HG03575 (cell line): ENCODE measurements around the gene SPEN.

Experiments
- ATAC-seq: cut with Tn5 transposase; IDR thresholded peaks from one replicate; pipeline ENCODE4 v1.9.1; 2021; ENCODE audit not compliant: unreplicated experiment, insufficient number of reproducible peaks, low FRiP score; ENCODE audit errors: extremely low read depth

The SPEN gene

DNA sequence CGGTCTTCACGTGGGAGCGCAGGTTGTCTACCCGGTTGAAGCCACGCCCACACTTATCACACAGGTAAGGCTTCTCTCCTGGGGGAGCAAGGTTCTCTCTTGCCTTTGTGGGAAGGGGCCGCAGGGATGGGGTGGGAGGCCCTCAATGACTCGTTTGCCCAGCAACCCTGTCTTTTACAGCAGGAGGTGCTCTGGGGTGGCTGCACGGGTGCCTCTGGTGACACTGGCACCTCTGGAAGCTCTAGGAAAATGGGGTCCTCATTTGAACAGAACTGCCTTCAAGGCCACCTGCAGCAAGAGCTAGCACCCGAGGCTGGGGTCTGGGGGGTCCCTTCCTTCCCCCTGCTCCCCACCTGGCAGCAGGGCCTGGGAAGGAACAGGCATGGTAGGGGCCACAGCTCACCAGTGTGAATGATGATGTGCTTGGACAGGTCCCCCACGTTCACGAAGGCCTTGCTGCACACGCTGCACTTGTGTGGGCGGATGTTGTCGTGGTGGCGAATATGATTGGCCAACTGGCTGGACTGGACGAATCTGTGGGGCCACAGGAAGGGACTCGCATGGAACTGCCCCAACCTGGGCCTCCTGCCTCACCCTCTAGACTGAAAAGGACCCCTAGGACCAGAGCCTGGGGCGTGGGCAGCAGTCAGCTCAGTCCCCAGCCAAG, 95.3 kb downstream of the SPEN start:
- ATAC-seq = no peak

DNA sequence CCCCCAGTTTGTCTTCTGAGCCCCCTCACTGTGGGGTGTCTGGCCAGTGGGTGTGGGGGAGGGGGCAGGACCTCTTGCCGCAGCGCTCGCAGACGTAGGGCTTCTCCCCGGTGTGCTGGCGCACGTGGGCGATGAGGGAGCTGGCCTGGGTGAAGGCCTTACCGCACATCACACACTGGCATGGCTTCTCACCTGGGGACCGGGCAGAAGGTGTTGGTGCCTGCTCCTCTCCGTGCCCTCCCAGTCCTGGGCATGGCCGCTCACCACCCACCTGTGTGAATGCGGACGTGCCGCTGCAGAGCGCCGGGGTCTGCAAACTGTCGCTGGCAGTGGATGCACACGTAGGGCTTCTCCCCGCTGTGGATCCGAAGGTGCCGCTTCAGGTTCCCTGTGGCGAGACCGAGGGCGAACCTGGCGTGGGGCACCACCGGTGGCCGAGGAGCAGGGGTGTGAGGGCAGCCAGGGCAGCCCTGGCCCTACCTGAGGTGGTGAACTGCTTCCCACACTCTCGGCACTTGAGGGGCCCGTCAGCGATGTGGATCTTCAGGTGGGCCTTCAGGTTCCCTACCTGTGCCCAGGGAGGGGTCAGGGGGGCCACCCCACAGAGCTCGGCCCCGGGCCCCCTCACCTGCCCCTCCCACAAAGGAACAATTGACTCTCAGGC, 96.0 kb downstream of the SPEN start:
- no peak for ATAC-seq

DNA sequence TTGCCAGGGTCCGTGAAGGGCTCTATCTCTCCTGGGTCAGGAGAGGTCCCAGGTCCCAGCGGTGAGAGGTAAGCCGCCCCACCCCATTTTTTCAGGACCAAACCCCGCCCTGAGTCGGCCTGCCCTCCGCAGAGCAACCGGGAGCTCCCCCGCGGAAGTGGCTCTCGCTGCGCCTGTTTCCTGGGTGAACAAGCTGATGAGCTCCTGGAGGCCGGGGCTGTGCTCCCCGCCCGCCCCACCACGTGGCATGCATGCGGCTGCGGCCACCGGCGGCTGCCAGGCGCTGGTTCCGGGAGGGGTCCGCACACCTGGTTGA, 96.4 kb downstream of the SPEN start:
- no peak for ATAC-seq

DNA sequence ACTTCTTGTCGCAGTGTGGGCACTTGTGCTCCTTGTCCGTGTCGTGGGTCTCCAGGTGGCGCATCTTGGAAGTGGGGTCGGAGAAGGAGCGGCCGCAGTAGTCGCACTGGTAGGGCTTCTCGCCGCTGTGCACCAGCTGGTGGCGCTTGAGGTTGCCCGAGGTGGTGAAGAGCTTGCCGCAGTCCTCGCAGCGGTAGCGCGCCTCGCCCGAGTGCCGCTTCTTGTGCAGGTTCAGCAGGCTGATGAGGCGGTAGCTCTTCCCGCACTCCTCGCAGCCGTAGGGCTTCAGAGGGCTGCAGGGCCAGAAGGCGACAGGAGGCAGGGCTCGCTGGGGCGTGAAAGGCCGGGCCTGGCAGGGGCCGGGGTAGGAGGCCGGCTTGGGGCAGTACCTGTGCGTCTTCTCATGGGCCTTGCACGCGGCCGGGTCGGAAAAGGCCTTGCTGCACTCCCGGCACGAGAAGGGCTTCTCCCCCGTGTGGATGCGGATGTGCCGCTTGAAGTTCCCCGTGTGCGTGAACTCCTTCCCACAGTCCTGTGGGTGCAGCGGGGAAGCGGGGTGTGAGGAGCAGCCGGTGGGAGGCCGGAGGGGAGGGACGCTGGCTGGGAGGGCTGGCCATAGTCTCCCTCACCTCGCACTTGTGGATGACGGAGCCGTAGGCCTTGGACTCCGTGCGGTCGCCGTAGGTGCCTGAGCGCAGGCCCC, 97.0 kb downstream of the SPEN start:
- no peak for ATAC-seq

DNA sequence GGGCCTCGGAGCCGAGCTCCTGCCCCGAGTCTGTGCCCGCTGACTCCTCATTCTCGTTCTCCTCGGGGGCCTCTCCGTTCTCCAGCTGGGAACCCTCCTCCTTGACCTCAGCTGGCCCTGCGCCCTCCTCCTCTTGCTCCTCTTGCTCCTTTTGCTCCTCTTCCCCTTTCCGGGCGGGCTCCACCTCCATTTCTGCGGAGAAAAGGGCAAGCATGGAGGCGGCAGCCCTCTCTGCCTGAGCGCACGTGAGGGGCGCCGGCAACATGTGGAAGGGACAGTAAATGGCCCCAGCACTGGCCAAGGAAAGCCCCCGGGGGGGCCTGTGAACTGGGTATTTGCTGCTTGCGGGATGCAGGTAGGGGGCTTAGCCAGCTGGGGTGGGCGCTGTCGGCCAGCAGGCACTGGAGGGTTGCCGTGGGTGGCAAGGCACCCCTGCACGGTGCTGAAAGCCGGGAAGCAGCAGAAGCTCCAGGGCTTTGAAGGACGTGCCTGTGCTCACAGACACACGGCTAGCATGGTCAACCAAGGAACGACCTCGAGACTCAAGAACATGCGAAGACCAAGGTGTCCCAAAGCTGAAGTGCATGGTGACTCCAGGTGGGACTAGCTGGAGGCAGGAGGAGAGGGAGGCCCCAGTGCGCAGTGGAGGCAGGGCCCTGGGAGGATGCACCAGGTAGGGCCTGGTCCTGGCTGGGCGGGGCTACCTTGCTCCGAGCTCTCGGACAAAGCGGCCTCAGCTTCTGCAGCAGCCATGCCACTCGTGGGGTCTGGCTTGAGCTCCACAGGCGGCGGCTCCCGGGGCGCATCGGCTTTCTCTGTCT, 97.7 kb downstream of the SPEN start:
- ATAC-seq = no peak

DNA sequence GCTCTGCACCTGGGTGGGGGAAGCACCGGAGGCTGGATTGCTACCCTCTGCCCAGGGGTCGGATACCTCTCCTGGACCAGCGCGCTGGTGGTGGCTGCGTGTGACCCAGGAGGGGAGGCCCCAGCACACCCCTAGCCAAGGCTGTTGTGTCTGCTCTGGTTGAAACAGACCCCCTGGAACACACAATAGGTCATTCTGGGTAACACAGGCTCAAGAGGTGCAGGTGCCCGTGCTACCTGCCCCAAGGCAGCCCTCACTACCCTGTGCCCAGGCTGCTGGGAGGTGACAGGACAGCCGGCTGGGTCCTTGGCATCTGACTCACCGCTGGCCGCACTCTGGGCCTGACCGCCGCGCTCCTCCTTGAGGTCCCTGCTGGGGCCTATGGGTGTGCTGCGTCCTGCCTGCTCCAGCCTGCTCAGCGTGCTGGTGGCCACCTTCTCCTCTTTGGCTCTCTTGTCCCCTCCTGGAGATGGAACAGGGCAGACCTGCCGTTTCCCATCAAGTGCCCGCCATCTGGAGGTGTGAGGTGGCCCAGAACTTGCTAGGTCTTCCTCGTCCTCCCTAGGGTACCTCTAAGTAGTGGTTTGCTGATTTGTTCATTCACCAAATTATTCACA, 98.4 kb downstream of the SPEN start:
- ATAC-seq = no peak

DNA sequence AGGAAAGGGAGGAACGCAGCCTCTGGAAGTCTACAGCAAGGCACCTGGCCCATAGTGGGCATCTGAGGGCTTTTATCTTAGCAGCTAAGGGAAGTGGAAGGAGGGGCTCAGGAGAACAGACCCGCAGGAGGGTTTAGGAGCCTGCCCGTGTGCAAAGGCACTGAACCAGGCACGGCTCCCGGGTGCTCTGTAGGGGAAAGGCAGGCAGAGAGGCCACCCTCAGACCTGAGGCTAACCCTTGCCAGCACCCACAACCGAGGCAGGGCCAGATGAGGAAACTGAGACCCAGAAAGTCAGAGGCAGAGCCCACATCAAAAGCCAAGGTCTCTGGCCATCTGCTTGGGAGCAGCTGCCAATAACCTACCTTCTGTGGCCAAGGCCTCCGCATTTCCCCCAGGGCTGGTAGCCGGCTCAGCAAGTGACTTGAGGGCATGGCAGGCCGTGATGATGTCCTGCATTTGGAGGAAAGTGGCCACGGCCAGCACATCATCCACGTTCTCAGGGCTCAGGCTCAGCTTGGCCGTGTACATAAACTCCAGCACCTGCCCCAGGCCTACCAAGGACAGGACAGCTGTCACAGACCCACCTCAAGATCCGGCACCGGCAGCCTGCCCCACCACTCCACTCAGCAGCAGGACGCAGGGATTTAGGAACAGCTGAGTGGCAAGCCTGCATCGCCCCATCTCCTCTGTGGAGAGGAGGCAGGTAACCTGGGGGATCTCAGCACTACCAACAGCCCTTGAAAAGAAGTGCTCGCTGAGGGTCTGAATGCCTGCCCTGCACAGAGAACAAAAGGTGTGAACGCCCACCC, 99.3 kb downstream of the SPEN start:
- no peak for ATAC-seq

DNA sequence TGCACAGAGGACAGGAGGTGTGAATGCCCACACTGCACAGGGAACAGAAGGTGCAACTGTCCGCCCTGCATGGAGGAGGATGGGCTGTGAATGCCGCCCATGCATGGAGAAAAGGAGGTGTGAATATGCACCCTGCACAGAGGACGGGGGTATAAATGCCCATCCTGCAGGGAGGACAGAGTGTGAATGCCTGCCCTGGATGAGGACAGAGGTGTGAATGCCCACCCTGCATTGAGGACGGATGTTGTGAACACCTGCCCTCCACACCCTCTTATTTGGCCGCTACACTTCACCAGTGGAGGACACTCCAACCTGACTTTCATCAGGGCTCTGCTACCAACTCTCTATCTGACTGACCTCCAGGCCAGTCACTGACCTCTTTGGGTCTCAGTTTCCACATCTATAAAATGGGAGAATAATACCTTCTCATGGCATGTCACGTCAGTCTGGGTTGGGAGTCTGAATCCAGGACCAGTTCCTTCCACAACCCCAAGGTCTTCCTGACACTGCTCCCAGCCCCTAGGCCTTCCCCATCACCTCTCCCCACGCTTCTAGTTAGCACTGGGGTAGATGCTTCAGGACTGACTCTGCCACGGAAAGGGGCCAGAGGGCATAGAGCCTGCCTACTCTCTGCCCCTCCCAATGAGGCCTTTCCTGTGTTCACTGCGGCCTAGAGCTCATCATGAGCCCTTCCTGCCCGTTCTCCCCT, 100.0 kb downstream of the SPEN start:
- no peak for ATAC-seq

DNA sequence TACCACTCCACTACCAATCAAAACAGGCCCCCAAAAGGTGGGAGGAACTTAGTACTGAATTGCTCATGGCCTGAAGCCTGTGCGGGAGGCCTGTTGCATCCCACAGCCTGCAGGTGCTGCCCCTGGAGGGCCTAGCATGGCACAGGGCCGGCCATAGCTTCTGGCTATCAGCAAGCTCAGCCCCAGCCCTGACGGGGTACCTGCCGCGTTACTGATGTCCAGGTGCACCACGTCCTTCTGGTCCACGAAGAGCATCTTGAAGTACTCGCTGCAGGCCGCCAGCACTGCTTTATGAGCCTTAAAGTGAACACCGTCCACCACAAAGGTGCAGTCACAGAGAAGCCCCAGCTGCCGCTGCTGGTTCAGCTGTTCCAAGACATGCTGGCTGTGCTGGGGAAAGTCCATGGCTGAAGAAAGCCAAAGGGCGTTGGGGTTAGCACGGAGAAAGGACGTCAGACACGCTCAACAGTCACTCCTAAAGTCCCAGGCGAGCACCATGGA, 100.6 kb downstream of the SPEN start:
- no peak for ATAC-seq

DNA sequence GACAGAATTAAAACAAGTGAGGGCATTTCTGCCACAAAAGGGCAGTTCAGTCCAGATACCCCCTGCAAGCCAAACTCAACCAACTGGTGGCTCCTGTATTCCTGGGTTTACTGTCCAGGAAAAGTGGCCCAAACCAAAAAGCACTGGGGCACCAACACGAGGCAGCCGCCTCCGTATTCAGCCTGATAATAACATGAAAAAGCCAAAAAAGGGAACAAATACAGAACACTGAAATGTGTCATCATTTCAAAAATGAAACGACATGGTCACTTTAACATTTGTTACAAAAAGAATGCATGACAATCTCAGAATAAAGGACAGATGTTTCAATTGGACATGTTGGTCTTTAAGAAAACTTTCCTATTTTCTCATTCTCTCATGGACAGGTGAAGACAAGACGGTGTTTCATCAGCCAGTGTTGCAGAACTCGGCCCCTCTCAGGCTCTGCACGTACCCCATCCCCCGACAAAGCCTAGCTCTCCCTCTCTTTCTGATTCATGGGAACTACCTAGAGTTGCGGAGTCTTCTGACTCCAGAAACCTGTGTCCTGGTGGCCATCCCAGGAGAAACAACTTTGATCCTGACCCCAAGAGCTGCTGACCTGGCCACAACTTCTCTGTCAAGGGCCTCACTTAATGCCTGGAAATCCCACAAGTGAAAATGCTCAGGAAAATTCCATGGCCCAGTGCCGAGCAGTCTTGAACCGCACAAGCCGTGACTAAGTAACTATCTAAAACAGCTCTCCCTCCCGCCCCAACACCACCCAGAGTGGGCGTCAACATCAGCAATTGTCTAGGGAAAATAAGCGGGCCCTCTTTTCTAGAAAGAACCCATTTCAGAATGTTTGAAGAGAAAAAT, 101.3 kb downstream of the SPEN start:
- ATAC-seq = no peak

DNA sequence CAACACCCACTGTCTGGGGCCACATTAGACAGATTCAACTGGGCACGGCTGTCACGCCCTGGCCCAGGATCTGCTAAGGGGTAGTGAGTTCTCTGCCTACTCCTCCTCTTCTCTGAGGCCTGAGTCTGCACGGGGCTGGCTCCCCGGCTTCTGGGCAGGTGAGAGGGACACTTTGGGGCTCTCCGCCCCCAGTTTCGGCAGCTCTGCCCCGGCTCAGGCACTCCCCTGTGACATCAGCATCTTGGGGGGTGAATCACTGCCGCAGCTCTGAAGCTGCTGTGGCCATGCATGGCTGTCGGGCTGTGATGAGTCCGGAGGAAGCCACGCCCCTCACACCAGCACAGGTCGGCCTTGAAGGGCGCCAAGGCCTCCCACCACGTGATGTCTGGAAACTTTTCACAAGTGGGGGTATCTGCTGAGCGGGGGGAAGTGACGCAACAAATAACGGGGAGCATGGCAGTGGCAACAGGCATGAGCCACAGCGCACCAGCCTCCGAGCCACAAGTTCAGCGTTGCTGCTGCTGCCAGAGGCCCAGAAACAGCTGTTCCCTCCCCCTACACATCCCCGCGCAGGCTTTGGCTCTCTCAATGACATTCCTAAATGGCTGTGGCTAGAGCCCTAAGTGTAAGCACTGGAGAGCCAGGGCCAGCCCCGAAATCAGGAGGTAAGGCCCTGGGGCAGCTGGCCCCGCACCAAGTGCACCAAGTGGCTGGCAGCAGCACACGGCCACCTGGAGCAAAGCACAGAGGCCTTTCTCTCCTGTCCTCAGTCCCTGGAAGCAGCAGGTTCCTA, 102.1 kb downstream of the SPEN start:
- no peak for ATAC-seq

DNA sequence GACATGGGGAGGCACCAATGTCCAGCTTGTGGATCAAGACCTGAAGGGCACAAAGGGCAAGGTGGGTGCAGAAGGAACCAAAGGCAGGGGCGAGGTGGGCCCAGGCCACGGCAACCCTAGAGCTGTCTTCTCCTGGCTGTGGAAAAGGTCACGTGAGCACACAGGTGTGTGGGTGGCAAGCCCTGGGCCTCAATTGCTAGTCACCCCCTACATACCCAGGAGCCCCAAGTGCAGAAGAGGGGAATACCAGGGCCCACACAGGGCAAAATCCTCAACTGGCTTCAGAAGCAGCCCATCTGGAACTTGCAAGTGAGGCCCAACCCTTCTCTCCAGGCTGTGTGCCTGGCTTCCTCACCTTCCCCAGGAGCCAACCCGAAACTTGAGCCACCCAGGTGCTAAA, 102.8 kb downstream of the SPEN start:
- ATAC-seq = no peak

DNA sequence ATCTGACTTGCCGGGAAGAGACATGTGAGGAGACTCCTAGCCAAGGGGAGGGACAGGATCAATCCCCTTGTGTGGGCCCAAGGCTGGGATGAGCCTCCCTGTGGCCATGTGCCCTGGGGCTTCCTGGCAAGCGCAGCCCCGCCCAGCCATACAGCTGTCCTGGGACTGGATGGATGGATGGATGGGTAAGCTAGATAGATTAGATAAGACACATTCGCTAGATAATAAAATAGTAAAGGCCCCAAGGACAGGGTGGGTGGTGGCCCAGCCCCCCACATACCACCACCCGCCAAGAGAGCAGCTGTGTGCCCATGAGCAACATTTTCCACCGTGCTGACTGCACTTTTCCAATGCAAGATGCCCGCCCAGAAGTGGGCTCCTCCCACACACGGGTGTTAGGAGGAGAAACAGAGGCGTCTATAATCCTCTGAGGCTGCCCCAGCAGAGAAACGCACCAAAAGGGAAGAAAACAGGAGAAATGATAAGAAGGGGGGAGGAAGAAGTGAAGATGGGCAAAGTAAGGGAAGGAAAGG, 103.3 kb downstream of the SPEN start:
- no peak for ATAC-seq

DNA sequence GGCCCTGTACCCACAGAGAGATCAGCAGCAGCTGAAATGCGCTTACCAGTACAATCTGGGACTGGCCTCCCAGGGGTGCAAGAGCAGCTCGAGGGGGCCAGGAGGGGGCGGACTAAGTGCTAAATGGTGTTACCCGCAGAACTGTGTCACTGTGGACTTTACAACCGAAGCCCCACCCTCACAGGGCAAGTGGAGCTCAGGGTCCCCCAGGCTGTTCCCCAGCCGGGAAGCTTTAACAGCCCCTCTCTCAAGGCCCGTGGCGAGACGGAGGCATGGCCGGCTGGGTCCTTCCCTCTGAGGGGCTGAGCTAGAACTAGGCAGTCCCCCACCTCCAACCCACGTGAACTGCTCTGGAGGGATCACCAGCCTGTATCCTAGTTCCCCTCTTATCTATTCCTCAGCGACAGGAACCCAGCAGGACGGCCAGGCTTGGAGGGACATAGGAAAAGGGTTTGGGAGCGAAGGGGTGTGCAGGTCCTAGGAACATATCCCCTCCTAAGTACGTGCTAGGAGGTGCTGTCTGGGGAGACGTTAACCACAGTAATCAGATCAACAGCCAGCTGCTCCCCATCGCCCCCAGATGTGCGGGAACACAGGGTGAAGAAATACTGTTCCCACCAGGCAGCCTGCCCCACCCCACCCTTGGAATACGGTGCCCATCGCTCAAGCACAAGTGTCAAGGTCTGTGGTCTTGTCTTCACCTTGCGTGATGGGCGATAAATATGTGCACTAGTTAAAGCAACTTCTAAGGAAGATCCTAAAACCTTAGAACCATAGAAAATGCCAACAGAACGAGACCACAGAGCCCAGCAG, 104.0 kb downstream of the SPEN start:
- ATAC-seq = no peak
